Endothelial cell of umbilical vein (primary cell): Measurements from ENCODE around the gene KCNE4. TPM values are rescaled to one million over a fixed set of nuclear protein-coding genes. Genes with fewer than 3 reads are reported as not detected.

Source experiments
- BruUV-seq: library from RNA; stranded (reverse); fragments of 400-500 nt; replicated peaks from 2 replicates; lab custom pipeline; 2021; lab: Mats Ljungman, UMichigan
- CTCF ChIA-PET: fragments of 300-600, 350-600 bp; sonication (Branson Sonifier 250); formaldehyde crosslinking; loops from one replicate; lab custom pipeline; 2021; ENCODE audit warnings: antibody characterized with exemption, inconsistent platforms; lab: Charles Lee
- POLR2A ChIA-PET: fragments of 300-600, 350-600 bp; sonication (Branson Sonifier 250); formaldehyde crosslinking; loops from one replicate; lab custom pipeline; 2021; ENCODE audit warnings: antibody characterized with exemption, inconsistent platforms; lab: Charles Lee
- DNase-seq: peaks from one replicate; pipeline ENCODE4 v3.0.0-alpha.2; 2011; ENCODE audit warnings: low read depth, low spot score
- FAIRE-seq: peaks from 2 replicates; lab custom pipeline; 2011; peaks lifted over from hg19 to GRCh38; lab: Jason Lieb, UNC
- H2AFZ ChIP-seq: 2 replicates; pipeline ENCODE4 v1.6.0; 2012; ENCODE audit warnings: low read depth, low read length, control low read depth, inconsistent platforms
- H3K27ac ChIP-seq: 2 replicates; pipeline ENCODE4 v1.5.1; 2011; ENCODE audit warnings: low read depth, mild to moderate bottlenecking, control low read depth, low read length, moderate library complexity; ENCODE audit not compliant: insufficient read depth
- H3K27me3 ChIP-seq, 2 experiments: 2 replicates each; pipeline versions ENCODE4 v1.6.0 to v1.6.1; 2011; ENCODE audit warnings: low read length in 2 of 2, mixed read lengths in 1 of 2; ENCODE audit not compliant: control insufficient read depth in 2 of 2, insufficient read depth in 2 of 2
- H3K36me3 ChIP-seq, 2 experiments: 2 replicates in 1 of 2; 3 replicates in 1 of 2; pipeline ENCODE4 v1.5.1; 2011; ENCODE audit warnings: low read length in 2 of 2, mild to moderate bottlenecking in 1 of 2, moderate library complexity in 1 of 2; ENCODE audit not compliant: control insufficient read depth in 2 of 2, insufficient read depth in 2 of 2; ENCODE audit errors: extremely low read depth in 1 of 2
- H3K4me1 ChIP-seq: 3 replicates; pipeline ENCODE4 v1.5.1; 2011; ENCODE audit warnings: mild to moderate bottlenecking, low read length; ENCODE audit not compliant: control insufficient read depth, insufficient read depth; ENCODE audit errors: extremely low read depth
- H3K4me2 ChIP-seq: 2 replicates; pipeline ENCODE4 v1.6.1; 2011; ENCODE audit warnings: low read length, control low read depth, mixed read lengths; ENCODE audit not compliant: insufficient read depth
- H3K4me3 ChIP-seq, 3 experiments: fragments of 200-600 bp in 1 of 3; sonication (generic), shearing (Covaris generic) in 1 of 3; replicated peaks in 1 of 3; 2 replicates each; pipeline ENCODE4 v1.5.1; 2011 to 2016; ENCODE audit warnings: control low read depth in 3 of 3, low read length in 3 of 3, mild to moderate bottlenecking in 2 of 3, inconsistent platforms in 1 of 3, low read depth in 1 of 3, moderate library complexity in 1 of 3; ENCODE audit not compliant: insufficient read depth in 1 of 3
- H3K79me2 ChIP-seq: 2 replicates; pipeline ENCODE4 v1.6.0; 2012; ENCODE audit warnings: low read length, inconsistent platforms; ENCODE audit not compliant: control insufficient read depth, insufficient read depth
- H3K9ac ChIP-seq: replicated peaks from 2 replicates; pipeline ENCODE3; 2011; ENCODE audit warnings: low read length, control low read depth; ENCODE audit not compliant: insufficient read depth; ENCODE audit errors: extremely low read depth
- H3K9me1 ChIP-seq: replicated peaks from 3 replicates; pipeline ENCODE4 v1.6.0; 2011; ENCODE audit warnings: mild to moderate bottlenecking, low read length; ENCODE audit not compliant: control insufficient read depth, insufficient read depth; ENCODE audit errors: extremely low read depth
- H3K9me3 ChIP-seq: replicated peaks from 2 replicates; pipeline ENCODE4 v1.5.1; 2012; ENCODE audit warnings: low read length, inconsistent platforms; ENCODE audit not compliant: control insufficient read depth, insufficient read depth
- H4K20me1 ChIP-seq: replicated peaks from 2 replicates; pipeline ENCODE3; 2011; ENCODE audit warnings: mild to moderate bottlenecking, low read length; ENCODE audit not compliant: control insufficient read depth, insufficient read depth; ENCODE audit errors: extremely low read depth
- EZH2 ChIP-seq: IDR thresholded peaks from 2 replicates; pipeline ENCODE4 v1.6.1; 2012; ENCODE audit warnings: borderline replicate concordance, low read depth, mild to moderate bottlenecking, moderate library complexity, low read length, inconsistent platforms; ENCODE audit not compliant: severe bottlenecking
- FOS ChIP-seq: IDR thresholded peaks from 2 replicates; pipeline ENCODE4 v1.6.1; 2011; ENCODE audit warnings: mild to moderate bottlenecking, low read length, moderate library complexity, borderline replicate concordance; ENCODE audit not compliant: insufficient read depth
- GATA2 ChIP-seq: IDR thresholded peaks from 2 replicates; pipeline ENCODE4 v1.7.0; 2011; ENCODE audit warnings: low read depth, mild to moderate bottlenecking, moderate library complexity, mixed read lengths, low read length; ENCODE audit not compliant: insufficient read length, insufficient read depth
- JUN ChIP-seq: IDR thresholded peaks from 2 replicates; pipeline ENCODE4 v1.6.1; 2011; ENCODE audit warnings: borderline replicate concordance, low read depth; ENCODE audit not compliant: insufficient read length, insufficient read depth
- MYC ChIP-seq: IDR thresholded peaks from one replicate; pipeline ENCODE4 v1.6.1; 2011; ENCODE audit warnings: mild to moderate bottlenecking, low read depth, low read length
- POLR2A ChIP-seq: IDR thresholded peaks from 2 replicates; pipeline ENCODE4 v1.6.1; 2012; ENCODE audit warnings: low read depth, mild to moderate bottlenecking, control low read depth, low read length
- POLR2AphosphoS5 ChIP-seq: IDR thresholded peaks from 2 replicates; pipeline ENCODE4 v1.6.1; 2012; ENCODE audit warnings: low read depth, mild to moderate bottlenecking, control low read depth, low read length, moderate library complexity; ENCODE audit not compliant: insufficient read depth
- dilution Hi-C: fragments of 300-500 bp; cut with MboI; formaldehyde crosslinking; loops from one replicate; pipeline ENCODE4 v1.15.0; 2019; ENCODE audit warnings: low sequenced_read_pairs; ENCODE audit not compliant: extremely low pct_ligation_motif_present
- intact Hi-C: fragments of 100-400 bp; cut with micrococcal nuclease; formaldehyde crosslinking; loops from one replicate; pipeline ENCODE4 v1.10.0; 2022
- polyA plus RNA-seq, 4 experiments: library from polyadenylated mRNA; depleted of rRNA in 3 of 4; stranded (reverse) in 3 of 4; unstranded in 1 of 4; fragments of >200 nt; gene quantifications; 2 replicates each; pipeline versions ENCODE4 v1.2.1 to v1.2.3, GENCODE V29; 2011 to 2012; ENCODE audit warnings: missing spikeins in 1 of 4
- total RNA-seq: library from RNA; stranded (reverse); gene quantifications from 2 replicates; pipeline ENCODE4 v1.2.3, GENCODE V29; 2021
- TF ChIP-seq, protein P1 (sequence below): IDR thresholded peaks from 2 replicates; pipeline ENCODE4 v1.6.1; 2011; ENCODE audit not compliant: insufficient read depth, insufficient read length
- TF ChIP-seq, protein P2 (sequence below), 2 donors: IDR thresholded peaks; 1 replicate in 1 of 2; 2 replicates in 1 of 2; pipeline ENCODE4 v1.5.1; 2011; ENCODE audit warnings: low read length in 2 of 2, mild to moderate bottlenecking in 2 of 2, moderate library complexity in 2 of 2, control low read depth in 1 of 2, inconsistent platforms in 1 of 2, low read depth in 1 of 2; ENCODE audit not compliant: insufficient read depth in 1 of 2; ENCODE audit errors: extremely low read depth in 1 of 2

Gene KCNE4
- total and polyA plus RNA-seq, 2 donors (not counting 3 experiments of a cell fraction or from before 2014, with no cell fraction given), result 0.01 TPM; not detected in 1

DNA sequence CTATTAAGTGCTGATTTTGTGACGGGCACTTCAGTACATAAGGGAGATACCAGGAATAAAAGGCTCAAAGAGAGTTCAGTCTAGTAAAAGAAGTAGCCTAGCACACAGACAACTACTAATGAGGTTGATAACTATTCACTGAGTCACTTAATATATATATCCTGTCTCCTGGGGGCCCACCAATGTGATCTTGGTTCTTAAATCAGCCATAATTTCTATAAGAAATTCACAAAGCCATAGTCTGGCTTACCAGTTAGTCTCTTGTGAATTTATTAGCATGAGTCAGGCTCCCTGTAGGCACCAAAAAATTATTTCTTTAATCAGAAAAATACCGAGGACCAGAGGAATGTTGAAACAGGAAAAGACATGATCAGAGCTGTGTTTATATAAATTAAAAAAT, 10.4 kb downstream of the KCNE4 start:
- CTCF ChIA-PET, result interaction anchor here (1.2 kb wide), 1 partner anchor 38 kb away, joined by 3 read pairs; no protein-coding TSS in a partner anchor

More for the DNA sequence above, 10.4 kb downstream of the KCNE4 start:
- Histone ChIP-seq H3K27ac (no peak overlapping the region), H3K27me3 (peaks cover 0 to 2% of the 10 kb centered on the region in 2 experiments), H2AFZ (no peak overlapping the region), H3K9me1 (no peaks in the 10 kb centered on the region), H3K4me3 (no peak overlapping the region), H3K4me2 (no peak overlapping the region), H3K4me1 (no peaks in the 10 kb centered on the region), H3K79me2 (no peaks in the 10 kb centered on the region), H3K36me3 (no peaks in the 10 kb centered on the region), H4K20me1 (no peaks in the 10 kb centered on the region), H3K9ac (no peak overlapping the region), H3K9me3 (no peaks in the 10 kb centered on the region)
- FAIRE-seq, result no peak
- no TSS peak for BruUV-seq
- dilution Hi-C loops, result no loop called here
- POLR2A ChIA-PET, result no interaction called here
- intact Hi-C loops, result no loop called here
- TF ChIP-seq EZH2, result no peak
- TF ChIP-seq FOS, result no peak
- TF ChIP-seq POLR2AphosphoS5, result no peak
- no peak for TF ChIP-seq JUN
- TF ChIP-seq GATA2, result no peak
- TF ChIP-seq, protein P1, sequence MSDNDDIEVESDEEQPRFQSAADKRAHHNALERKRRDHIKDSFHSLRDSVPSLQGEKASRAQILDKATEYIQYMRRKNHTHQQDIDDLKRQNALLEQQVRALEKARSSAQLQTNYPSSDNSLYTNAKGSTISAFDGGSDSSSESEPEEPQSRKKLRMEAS, result no peak
- TF ChIP-seq MYC, result no peak
- TF ChIP-seq, protein P2, sequence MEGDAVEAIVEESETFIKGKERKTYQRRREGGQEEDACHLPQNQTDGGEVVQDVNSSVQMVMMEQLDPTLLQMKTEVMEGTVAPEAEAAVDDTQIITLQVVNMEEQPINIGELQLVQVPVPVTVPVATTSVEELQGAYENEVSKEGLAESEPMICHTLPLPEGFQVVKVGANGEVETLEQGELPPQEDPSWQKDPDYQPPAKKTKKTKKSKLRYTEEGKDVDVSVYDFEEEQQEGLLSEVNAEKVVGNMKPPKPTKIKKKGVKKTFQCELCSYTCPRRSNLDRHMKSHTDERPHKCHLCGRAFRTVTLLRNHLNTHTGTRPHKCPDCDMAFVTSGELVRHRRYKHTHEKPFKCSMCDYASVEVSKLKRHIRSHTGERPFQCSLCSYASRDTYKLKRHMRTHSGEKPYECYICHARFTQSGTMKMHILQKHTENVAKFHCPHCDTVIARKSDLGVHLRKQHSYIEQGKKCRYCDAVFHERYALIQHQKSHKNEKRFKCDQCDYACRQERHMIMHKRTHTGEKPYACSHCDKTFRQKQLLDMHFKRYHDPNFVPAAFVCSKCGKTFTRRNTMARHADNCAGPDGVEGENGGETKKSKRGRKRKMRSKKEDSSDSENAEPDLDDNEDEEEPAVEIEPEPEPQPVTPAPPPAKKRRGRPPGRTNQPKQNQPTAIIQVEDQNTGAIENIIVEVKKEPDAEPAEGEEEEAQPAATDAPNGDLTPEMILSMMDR (IDR thresholded peaks at IDR 0.05; ENCODE audit: extremely low read depth in 1 of 2, insufficient read depth in 1 of 2, low read depth in 1 of 2, low read length in 2 of 2), result no peak
- TF ChIP-seq POLR2A, result no peak
- DNase-seq, result no peak
